GM23338 (cell line): ENCODE results near the gene EYS. TPM values are rescaled to one million over a fixed set of nuclear protein-coding genes. Genes with fewer than 3 reads are reported as not detected.

Source experiments
- ATAC-seq: fragments of 200-7000 bp; cut with Tn5 transposase; 3 replicates; pipeline ENCODE4 v1.9.1; 2020
- DNase-seq: peaks from one replicate; pipeline ENCODE4 v3.0.0-alpha.2; 2015; ENCODE audit warnings: low spot score
- H2AFZ ChIP-seq: fragments of 200-600 bp; sonication (generic); 2 replicates; pipeline ENCODE4 v1.8.0; 2016; ENCODE audit warnings: antibody characterized with exemption, mild to moderate bottlenecking, moderate library complexity
- H3F3A ChIP-seq: fragments of 200-600 bp; sonication (generic); replicated peaks from 2 replicates; pipeline ENCODE4 v1.8.0; 2017; ENCODE audit warnings: antibody characterized with exemption, mixed run types, low read depth
- H3K27ac ChIP-seq: fragments of 200-600 bp; sonication (generic); 2 replicates; pipeline ENCODE4 v1.6.1; 2016; ENCODE audit warnings: low read depth
- H3K27me3 ChIP-seq: fragments of 200-600 bp; sonication (generic); 2 replicates; pipeline ENCODE4 v1.8.0; 2016; ENCODE audit warnings: mild to moderate bottlenecking, mixed run types, moderate library complexity; ENCODE audit not compliant: insufficient read depth
- H3K36me3 ChIP-seq: fragments of 200-600 bp; sonication (generic); 2 replicates; pipeline ENCODE4 v1.8.0; 2016; ENCODE audit warnings: mild to moderate bottlenecking; ENCODE audit not compliant: insufficient read depth
- H3K4me1 ChIP-seq: fragments of 200-600 bp; sonication (generic); 2 replicates; pipeline ENCODE4 v1.8.0; 2016; ENCODE audit warnings: mild to moderate bottlenecking, moderate library complexity; ENCODE audit not compliant: insufficient read depth
- H3K4me2 ChIP-seq: fragments of 200-600 bp; sonication (generic); 2 replicates; pipeline ENCODE4 v1.7.1; 2017; ENCODE audit warnings: mixed run types
- H3K4me3 ChIP-seq: fragments of 200-600 bp; sonication (generic); 2 replicates; pipeline ENCODE4 v1.6.1; 2016; ENCODE audit warnings: mixed run types
- H3K79me2 ChIP-seq: fragments of 200-600 bp; sonication (generic); replicated peaks from 2 replicates; pipeline ENCODE4 v1.8.0; 2017; ENCODE audit warnings: mild to moderate bottlenecking; ENCODE audit not compliant: insufficient read depth
- H3K9me2 ChIP-seq: fragments of 200-600 bp; sonication (generic); 2 replicates; pipeline ENCODE4 v1.8.0; 2017; ENCODE audit not compliant: insufficient read depth
- H4K20me1 ChIP-seq: fragments of 200-600 bp; sonication (generic); replicated peaks from 2 replicates; pipeline ENCODE4 v1.8.0; 2017; ENCODE audit warnings: mild to moderate bottlenecking; ENCODE audit not compliant: insufficient read depth
- H3K27ac Mint-ChIP-seq: 2 replicates; pipeline ENCODE4 v1.8.0; 2020; ENCODE audit warnings: inconsistent platforms, mild to moderate bottlenecking, moderate library complexity, mixed read lengths
- H3K27me3 Mint-ChIP-seq: 3 replicates; pipeline ENCODE4 v1.8.0; 2022; ENCODE audit warnings: low read depth, mild to moderate bottlenecking, moderate library complexity, mixed read lengths, inconsistent platforms; ENCODE audit not compliant: insufficient read depth, poor library complexity
- H3K36me3 Mint-ChIP-seq: 3 replicates; pipeline ENCODE4 v1.8.0; 2021; ENCODE audit warnings: low read depth, mild to moderate bottlenecking, inconsistent platforms, moderate library complexity, mixed read lengths
- H3K4me1 Mint-ChIP-seq: 3 replicates; pipeline ENCODE4 v1.8.0; 2020; ENCODE audit warnings: mild to moderate bottlenecking, inconsistent platforms, mixed read lengths
- H3K4me3 Mint-ChIP-seq: 3 replicates; pipeline ENCODE4 v1.8.0; 2021; ENCODE audit warnings: moderate library complexity, mild to moderate bottlenecking, inconsistent platforms, mixed read lengths
- H3K9me3 Mint-ChIP-seq: 3 replicates; pipeline ENCODE4 v1.8.0; 2020; ENCODE audit warnings: moderate library complexity, mild to moderate bottlenecking, inconsistent platforms, mixed read lengths
- CREB1 ChIP-seq: fragments of 250-450 bp; sonication (Bioruptor Pico); IDR thresholded peaks from 2 replicates; pipeline ENCODE4 v1.5.0; 2020; ENCODE audit warnings: low read depth, mild to moderate bottlenecking, moderate library complexity
- EZH2 ChIP-seq: fragments of 200-600 bp; sonication (generic); IDR thresholded peaks from one replicate; pipeline ENCODE4 v1.8.0; 2017; ENCODE audit warnings: antibody characterized with exemption, mild to moderate bottlenecking, low read depth; ENCODE audit not compliant: unreplicated experiment
- EZH2phosphoT487 ChIP-seq: fragments of 200-600 bp; sonication (generic); IDR thresholded peaks from one replicate; pipeline ENCODE4 v1.8.1; 2018; ENCODE audit warnings: antibody characterized with exemption; ENCODE audit not compliant: unreplicated experiment
- JUNB ChIP-seq: IDR thresholded peaks from one replicate; pipeline ENCODE4 v1.6.1; 2016; ENCODE audit warnings: antibody characterized with exemption; ENCODE audit not compliant: unreplicated experiment
- STAT1 ChIP-seq: IDR thresholded peaks from one replicate; pipeline ENCODE4 v1.6.1; 2016; ENCODE audit warnings: antibody characterized with exemption; ENCODE audit not compliant: unreplicated experiment
- polyA plus RNA-seq: library from polyadenylated mRNA; unstranded; fragments of >200 nt; fragmentation: Nextera tagmentation; extraction: Ambion mirVana; gene quantifications from 2 replicates; pipeline ENCODE4 v1.2.1, GENCODE V29; 2016
- total RNA-seq: library from RNA; depleted of rRNA; stranded (reverse); fragments of >200 nt; shearing (Covaris generic); gene quantifications from 2 replicates; pipeline ENCODE4 v1.2.3, GENCODE V29; 2014
- TF ChIP-seq, protein P1 (sequence below), 2 experiments: fragments of 200-600 bp in 1 of 2; sonication (generic) in 1 of 2; conservative IDR thresholded peaks; 2 replicates each; pipeline versions ENCODE4 v1.5.1 to v1.6.1; 2016 to 2017; ENCODE audit warnings: antibody characterized with exemption in 2 of 2, low read depth in 2 of 2, mild to moderate bottlenecking in 2 of 2, moderate library complexity in 1 of 2
- TF ChIP-seq, protein P2 (sequence below): IDR thresholded peaks from one replicate; pipeline ENCODE4 v1.6.1; 2018; ENCODE audit warnings: antibody characterized with exemption; ENCODE audit not compliant: unreplicated experiment
- TF ChIP-seq, protein P3 (sequence below): fragments of 250-450 bp; sonication (Bioruptor Pico); IDR thresholded peaks from 2 replicates; pipeline ENCODE4 v1.5.0; 2020; ENCODE audit warnings: mild to moderate bottlenecking, moderate library complexity
- TF ChIP-seq, protein P4 (sequence below): IDR thresholded peaks from 2 replicates; pipeline ENCODE4 v1.6.1; 2016; ENCODE audit warnings: antibody characterized with exemption

The EYS gene
- total and polyA plus RNA-seq, 2 experiments from 2014 or later, result 0.38 to 0.52 TPM

GRCh38 chr6:64113704-64114103, 1593.3 kb downstream of the EYS start:
- no peak overlapping the region for H3K27ac Mint-ChIP-seq
- H3K9me3 Mint-ChIP-seq, result peaks cover 14% of the 10 kb centered on the region
- H3K79me2 ChIP-seq, result no peaks in the 10 kb centered on the region
- H4K20me1 ChIP-seq, result no peaks in the 10 kb centered on the region
- H3F3A ChIP-seq, result no peaks in the 10 kb centered on the region
- H3K4me2 ChIP-seq, result no peak overlapping the region
- no peaks in the 10 kb centered on the region for H3K4me1 ChIP-seq
- H3K36me3 Mint-ChIP-seq, result no peaks in the 10 kb centered on the region
- no peak overlapping the region for H3K4me3 Mint-ChIP-seq
- TF ChIP-seq, protein P1, sequence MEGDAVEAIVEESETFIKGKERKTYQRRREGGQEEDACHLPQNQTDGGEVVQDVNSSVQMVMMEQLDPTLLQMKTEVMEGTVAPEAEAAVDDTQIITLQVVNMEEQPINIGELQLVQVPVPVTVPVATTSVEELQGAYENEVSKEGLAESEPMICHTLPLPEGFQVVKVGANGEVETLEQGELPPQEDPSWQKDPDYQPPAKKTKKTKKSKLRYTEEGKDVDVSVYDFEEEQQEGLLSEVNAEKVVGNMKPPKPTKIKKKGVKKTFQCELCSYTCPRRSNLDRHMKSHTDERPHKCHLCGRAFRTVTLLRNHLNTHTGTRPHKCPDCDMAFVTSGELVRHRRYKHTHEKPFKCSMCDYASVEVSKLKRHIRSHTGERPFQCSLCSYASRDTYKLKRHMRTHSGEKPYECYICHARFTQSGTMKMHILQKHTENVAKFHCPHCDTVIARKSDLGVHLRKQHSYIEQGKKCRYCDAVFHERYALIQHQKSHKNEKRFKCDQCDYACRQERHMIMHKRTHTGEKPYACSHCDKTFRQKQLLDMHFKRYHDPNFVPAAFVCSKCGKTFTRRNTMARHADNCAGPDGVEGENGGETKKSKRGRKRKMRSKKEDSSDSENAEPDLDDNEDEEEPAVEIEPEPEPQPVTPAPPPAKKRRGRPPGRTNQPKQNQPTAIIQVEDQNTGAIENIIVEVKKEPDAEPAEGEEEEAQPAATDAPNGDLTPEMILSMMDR (conservative IDR thresholded peaks at IDR 0.05; ENCODE audit: low read depth in 2 of 2), result no peak
- TF ChIP-seq EZH2phosphoT487 (no peak), EZH2 (no peak), STAT1 (no peak), JUNB (no peak)
- TF ChIP-seq, protein P2, sequence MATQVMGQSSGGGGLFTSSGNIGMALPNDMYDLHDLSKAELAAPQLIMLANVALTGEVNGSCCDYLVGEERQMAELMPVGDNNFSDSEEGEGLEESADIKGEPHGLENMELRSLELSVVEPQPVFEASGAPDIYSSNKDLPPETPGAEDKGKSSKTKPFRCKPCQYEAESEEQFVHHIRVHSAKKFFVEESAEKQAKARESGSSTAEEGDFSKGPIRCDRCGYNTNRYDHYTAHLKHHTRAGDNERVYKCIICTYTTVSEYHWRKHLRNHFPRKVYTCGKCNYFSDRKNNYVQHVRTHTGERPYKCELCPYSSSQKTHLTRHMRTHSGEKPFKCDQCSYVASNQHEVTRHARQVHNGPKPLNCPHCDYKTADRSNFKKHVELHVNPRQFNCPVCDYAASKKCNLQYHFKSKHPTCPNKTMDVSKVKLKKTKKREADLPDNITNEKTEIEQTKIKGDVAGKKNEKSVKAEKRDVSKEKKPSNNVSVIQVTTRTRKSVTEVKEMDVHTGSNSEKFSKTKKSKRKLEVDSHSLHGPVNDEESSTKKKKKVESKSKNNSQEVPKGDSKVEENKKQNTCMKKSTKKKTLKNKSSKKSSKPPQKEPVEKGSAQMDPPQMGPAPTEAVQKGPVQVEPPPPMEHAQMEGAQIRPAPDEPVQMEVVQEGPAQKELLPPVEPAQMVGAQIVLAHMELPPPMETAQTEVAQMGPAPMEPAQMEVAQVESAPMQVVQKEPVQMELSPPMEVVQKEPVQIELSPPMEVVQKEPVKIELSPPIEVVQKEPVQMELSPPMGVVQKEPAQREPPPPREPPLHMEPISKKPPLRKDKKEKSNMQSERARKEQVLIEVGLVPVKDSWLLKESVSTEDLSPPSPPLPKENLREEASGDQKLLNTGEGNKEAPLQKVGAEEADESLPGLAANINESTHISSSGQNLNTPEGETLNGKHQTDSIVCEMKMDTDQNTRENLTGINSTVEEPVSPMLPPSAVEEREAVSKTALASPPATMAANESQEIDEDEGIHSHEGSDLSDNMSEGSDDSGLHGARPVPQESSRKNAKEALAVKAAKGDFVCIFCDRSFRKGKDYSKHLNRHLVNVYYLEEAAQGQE, result no peak
- H3K27me3 ChIP-seq, result no peaks in the 10 kb centered on the region
- DNase-seq (no peak), ATAC-seq (no peak)
- H3K36me3 ChIP-seq, result no peaks in the 10 kb centered on the region
- H2AFZ ChIP-seq, result no peak overlapping the region
- H3K9me2 ChIP-seq, result peaks cover 11% of the 10 kb centered on the region; the same call in 1 of the 2 replicates
- H3K27me3 Mint-ChIP-seq, result no peaks in the 10 kb centered on the region
- H3K4me3 ChIP-seq, result no peak overlapping the region
- no peaks in the 10 kb centered on the region for H3K4me1 Mint-ChIP-seq
- no peak overlapping the region for H3K27ac ChIP-seq

GRCh38 chr6:64104051-64104450, 1603.0 kb downstream of the EYS start:
- Histone ChIP-seq H3K4me3 (no peak overlapping the region), H3K79me2 (no peaks in the 10 kb centered on the region), H3F3A (no peaks in the 10 kb centered on the region), H3K9me2 (no peaks in the 10 kb centered on the region), H2AFZ (no peak overlapping the region), H3K27ac (no peak overlapping the region), H3K4me1 (no peaks in the 10 kb centered on the region), H3K27me3 (no peaks in the 10 kb centered on the region), H3K4me2 (no peak overlapping the region), H4K20me1 (no peaks in the 10 kb centered on the region), H3K36me3 (no peaks in the 10 kb centered on the region)
- H3K36me3 Mint-ChIP-seq, result no peaks in the 10 kb centered on the region
- no peaks in the 10 kb centered on the region for H3K27me3 Mint-ChIP-seq
- DNase-seq (no peak), ATAC-seq (no peak)
- H3K4me1 Mint-ChIP-seq, result peaks cover 4% of the 10 kb centered on the region; the same call in 2 of the 3 replicates
- no peak overlapping the region for H3K27ac Mint-ChIP-seq
- no peak overlapping the region for H3K4me3 Mint-ChIP-seq
- peaks cover 8% of the 10 kb centered on the region; the same call in 1 of the 3 replicates for H3K9me3 Mint-ChIP-seq
- TF ChIP-seq, protein P3, sequence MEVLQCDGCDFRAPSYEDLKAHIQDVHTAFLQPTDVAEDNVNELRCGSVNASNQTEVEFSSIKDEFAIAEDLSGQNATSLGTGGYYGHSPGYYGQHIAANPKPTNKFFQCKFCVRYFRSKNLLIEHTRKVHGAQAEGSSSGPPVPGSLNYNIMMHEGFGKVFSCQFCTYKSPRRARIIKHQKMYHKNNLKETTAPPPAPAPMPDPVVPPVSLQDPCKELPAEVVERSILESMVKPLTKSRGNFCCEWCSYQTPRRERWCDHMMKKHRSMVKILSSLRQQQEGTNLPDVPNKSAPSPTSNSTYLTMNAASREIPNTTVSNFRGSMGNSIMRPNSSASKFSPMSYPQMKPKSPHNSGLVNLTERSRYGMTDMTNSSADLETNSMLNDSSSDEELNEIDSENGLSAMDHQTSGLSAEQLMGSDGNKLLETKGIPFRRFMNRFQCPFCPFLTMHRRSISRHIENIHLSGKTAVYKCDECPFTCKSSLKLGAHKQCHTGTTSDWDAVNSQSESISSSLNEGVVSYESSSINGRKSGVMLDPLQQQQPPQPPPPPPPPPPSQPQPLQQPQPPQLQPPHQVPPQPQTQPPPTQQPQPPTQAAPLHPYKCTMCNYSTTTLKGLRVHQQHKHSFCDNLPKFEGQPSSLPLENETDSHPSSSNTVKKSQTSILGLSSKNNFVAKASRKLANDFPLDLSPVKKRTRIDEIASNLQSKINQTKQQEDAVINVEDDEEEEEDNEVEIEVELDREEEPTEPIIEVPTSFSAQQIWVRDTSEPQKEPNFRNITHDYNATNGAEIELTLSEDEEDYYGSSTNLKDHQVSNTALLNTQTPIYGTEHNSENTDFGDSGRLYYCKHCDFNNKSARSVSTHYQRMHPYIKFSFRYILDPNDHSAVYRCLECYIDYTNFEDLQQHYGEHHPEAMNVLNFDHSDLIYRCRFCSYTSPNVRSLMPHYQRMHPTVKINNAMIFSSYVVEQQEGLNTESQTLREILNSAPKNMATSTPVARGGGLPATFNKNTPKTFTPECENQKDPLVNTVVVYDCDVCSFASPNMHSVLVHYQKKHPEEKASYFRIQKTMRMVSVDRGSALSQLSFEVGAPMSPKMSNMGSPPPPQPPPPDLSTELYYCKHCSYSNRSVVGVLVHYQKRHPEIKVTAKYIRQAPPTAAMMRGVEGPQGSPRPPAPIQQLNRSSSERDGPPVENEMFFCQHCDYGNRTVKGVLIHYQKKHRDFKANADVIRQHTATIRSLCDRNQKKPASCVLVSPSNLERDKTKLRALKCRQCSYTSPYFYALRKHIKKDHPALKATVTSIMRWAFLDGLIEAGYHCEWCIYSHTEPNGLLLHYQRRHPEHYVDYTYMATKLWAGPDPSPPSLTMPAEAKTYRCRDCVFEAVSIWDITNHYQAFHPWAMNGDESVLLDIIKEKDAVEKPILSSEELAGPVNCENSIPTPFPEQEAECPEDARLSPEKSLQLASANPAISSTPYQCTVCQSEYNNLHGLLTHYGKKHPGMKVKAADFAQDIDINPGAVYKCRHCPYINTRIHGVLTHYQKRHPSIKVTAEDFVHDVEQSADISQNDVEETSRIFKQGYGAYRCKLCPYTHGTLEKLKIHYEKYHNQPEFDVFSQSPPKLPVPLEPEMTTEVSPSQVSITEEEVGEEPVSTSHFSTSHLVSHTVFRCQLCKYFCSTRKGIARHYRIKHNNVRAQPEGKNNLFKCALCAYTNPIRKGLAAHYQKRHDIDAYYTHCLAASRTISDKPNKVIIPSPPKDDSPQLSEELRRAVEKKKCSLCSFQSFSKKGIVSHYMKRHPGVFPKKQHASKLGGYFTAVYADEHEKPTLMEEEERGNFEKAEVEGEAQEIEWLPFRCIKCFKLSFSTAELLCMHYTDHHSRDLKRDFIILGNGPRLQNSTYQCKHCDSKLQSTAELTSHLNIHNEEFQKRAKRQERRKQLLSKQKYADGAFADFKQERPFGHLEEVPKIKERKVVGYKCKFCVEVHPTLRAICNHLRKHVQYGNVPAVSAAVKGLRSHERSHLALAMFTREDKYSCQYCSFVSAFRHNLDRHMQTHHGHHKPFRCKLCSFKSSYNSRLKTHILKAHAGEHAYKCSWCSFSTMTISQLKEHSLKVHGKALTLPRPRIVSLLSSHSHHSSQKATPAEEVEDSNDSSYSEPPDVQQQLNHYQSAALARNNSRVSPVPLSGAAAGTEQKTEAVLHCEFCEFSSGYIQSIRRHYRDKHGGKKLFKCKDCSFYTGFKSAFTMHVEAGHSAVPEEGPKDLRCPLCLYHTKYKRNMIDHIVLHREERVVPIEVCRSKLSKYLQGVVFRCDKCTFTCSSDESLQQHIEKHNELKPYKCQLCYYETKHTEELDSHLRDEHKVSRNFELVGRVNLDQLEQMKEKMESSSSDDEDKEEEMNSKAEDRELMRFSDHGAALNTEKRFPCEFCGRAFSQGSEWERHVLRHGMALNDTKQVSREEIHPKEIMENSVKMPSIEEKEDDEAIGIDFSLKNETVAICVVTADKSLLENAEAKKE (CRISPR knock-in tag), result no peak
- TF ChIP-seq, protein P4, sequence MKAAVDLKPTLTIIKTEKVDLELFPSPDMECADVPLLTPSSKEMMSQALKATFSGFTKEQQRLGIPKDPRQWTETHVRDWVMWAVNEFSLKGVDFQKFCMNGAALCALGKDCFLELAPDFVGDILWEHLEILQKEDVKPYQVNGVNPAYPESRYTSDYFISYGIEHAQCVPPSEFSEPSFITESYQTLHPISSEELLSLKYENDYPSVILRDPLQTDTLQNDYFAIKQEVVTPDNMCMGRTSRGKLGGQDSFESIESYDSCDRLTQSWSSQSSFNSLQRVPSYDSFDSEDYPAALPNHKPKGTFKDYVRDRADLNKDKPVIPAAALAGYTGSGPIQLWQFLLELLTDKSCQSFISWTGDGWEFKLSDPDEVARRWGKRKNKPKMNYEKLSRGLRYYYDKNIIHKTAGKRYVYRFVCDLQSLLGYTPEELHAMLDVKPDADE, result no peak
- TF ChIP-seq CREB1 (CRISPR knock-in tag), result no peak
